ENCODE data around the gene TPRX2.

GRCh38 chr19:47813995-47814328, 45.1 kb upstream of the TPRX2 start:
- no peak for TF ChIP-seq CTCF (conservative IDR thresholded peaks at IDR 0.05)
- no peak for TF ChIP-seq EZH2 (IDR thresholded peaks at IDR 0.05; ENCODE audit: low read depth)

All from PC-9 (cell line).